K562 (cell line): ENCODE results near the gene CCDC9. TPM values are rescaled to one million over a fixed set of nuclear protein-coding genes. Genes with fewer than 3 reads are reported as not detected.

Experiments used
- CXXC5 ChIP-seq: fragments of 250-450 bp; sonication (Bioruptor Pico); IDR thresholded peaks from 2 replicates; pipeline ENCODE4 v1.8.0; 2022; ENCODE audit warnings: inconsistent platforms, mild to moderate bottlenecking, moderate library complexity
- DDX20 ChIP-seq: fragments of 450-650 bp; IDR thresholded peaks from 2 replicates; pipeline ENCODE4 v1.6.1; 2016; ENCODE audit warnings: missing genetic modification characterization, low read depth, mild to moderate bottlenecking, missing compliant biosample characterization, moderate library complexity
- ELF4 ChIP-seq: fragments of 450-650 bp; formaldehyde crosslinking; IDR thresholded peaks from 2 replicates; pipeline ENCODE4 v1.4.0; 2022; ENCODE audit warnings: missing genetic modification characterization
- HEY1 ChIP-seq: fragments of 250-450 bp; sonication (Bioruptor Pico); IDR thresholded peaks from 2 replicates; pipeline ENCODE4 v1.5.0; 2020; ENCODE audit warnings: mild to moderate bottlenecking, moderate library complexity, borderline replicate concordance
- KAT2B ChIP-seq: IDR thresholded peaks from one replicate; pipeline ENCODE4 v1.6.1; 2012; ENCODE audit warnings: low read depth, mild to moderate bottlenecking, control low read depth, inconsistent platforms, low read length, moderate library complexity
- KLF16 ChIP-seq: IDR thresholded peaks from 2 replicates; pipeline ENCODE4 v1.6.1; 2016; ENCODE audit warnings: antibody characterized with exemption
- NFIX ChIP-seq: fragments of 250-450 bp; sonication (Bioruptor Pico); IDR thresholded peaks from 2 replicates; pipeline ENCODE4 v1.4.0; 2020; ENCODE audit warnings: low read depth, mild to moderate bottlenecking, moderate library complexity
- RBM15 ChIP-seq: fragments of 200-400 bp; formaldehyde crosslinking; IDR thresholded peaks from 2 replicates; pipeline ENCODE4 v1.6.1; 2018; ENCODE audit warnings: mild to moderate bottlenecking, low read length, moderate library complexity; ENCODE audit not compliant: insufficient read depth
- RBM34 ChIP-seq: fragments of 200-400 bp; formaldehyde crosslinking; IDR thresholded peaks from 2 replicates; pipeline ENCODE4 v1.6.1; 2018; ENCODE audit warnings: low read length, borderline replicate concordance; ENCODE audit not compliant: insufficient read depth
- TRIM24 ChIP-seq, 2 experiments: fragments of 450-650 bp; IDR thresholded peaks; 2 replicates each; pipeline ENCODE4 v1.6.1; 2016
- XRCC3 ChIP-seq: fragments of 450-650 bp; IDR thresholded peaks from 2 replicates; pipeline ENCODE4 v1.6.1; 2017; ENCODE audit warnings: mild to moderate bottlenecking, moderate library complexity
- ZNF431 ChIP-seq: sonication (generic); formaldehyde crosslinking; IDR thresholded peaks from 2 replicates; pipeline ENCODE4 v1.8.0; 2022; ENCODE audit warnings: mild to moderate bottlenecking, missing genetic modification reagents
- ZNF436 ChIP-seq: fragments of 250-450, 450-650 bp; sonication (Bioruptor Pico); formaldehyde crosslinking; IDR thresholded peaks from 2 replicates; pipeline ENCODE4 v1.7.0; 2020; ENCODE audit warnings: mild to moderate bottlenecking
- ZNF695 ChIP-seq: fragments of 450-650 bp; formaldehyde crosslinking; IDR thresholded peaks from 2 replicates; pipeline ENCODE4 v1.4.0; 2020; ENCODE audit warnings: mild to moderate bottlenecking, moderate library complexity
- ZNF785 ChIP-seq: fragments of 250-450 bp; sonication (Bioruptor Pico); IDR thresholded peaks from 2 replicates; pipeline ENCODE4 v1.4.0; 2020; ENCODE audit warnings: mild to moderate bottlenecking
- polyA plus RNA-seq, 8 experiments: library from polyadenylated mRNA; depleted of rRNA in 4 of 8; stranded (reverse) in 5 of 8; unstranded in 3 of 8; fragments of >200 nt; fragmentation: Nextera tagmentation in 2 of 8; fragmentation: Illumina TruSeq in 1 of 8; extraction: Ambion mirVana in 2 of 8; extraction: Trizol in 1 of 8; gene quantifications; 2 replicates each; pipeline versions ENCODE4 v1.2.1 to v1.2.3, GENCODE V29; 2011 to 2014; ENCODE audit warnings: inconsistent platforms in 1 of 8, missing spikeins in 1 of 8
- total RNA-seq, 7 experiments: library from RNA; depleted of rRNA in 6 of 7; stranded (reverse); fragments of >200 nt in 6 of 7; fragmentation: Illumina TruSeq in 2 of 7; extraction: Trizol in 2 of 7; gene quantifications; 2 replicates each; pipeline versions ENCODE4 v1.2.1 to v1.2.3, GENCODE V29; 2011 to 2021; ENCODE audit warnings: low replicate concordance in 1 of 7
- TF ChIP-seq, protein P1 (sequence below), 3 experiments: fragments of 200-800 bp in 1 of 3; fragments of 250-450 bp in 1 of 3; fragments of 450-650 bp in 1 of 3; sonication (Bioruptor Pico) in 1 of 3; sonication (Bioruptor generic) in 1 of 3; formaldehyde crosslinking in 1 of 3; IDR thresholded peaks; 2 replicates each; pipeline versions ENCODE4 v1.6.1 to v1.8.0; 2016 to 2022; ENCODE audit warnings: mild to moderate bottlenecking in 2 of 3, missing genetic modification characterization in 2 of 3, missing compliant biosample characterization in 1 of 3, moderate library complexity in 1 of 3
- TF ChIP-seq, protein P2 (sequence below), 3 experiments: IDR thresholded peaks in 2 of 3; conservative IDR thresholded peaks in 1 of 3; 2 replicates each; pipeline ENCODE4 v1.5.1; 2011 to 2012; ENCODE audit warnings: low read length in 3 of 3, mild to moderate bottlenecking in 3 of 3, control low read depth in 2 of 3, improper control_type of control experiment in 1 of 3, inconsistent platforms in 1 of 3, low read depth in 1 of 3, mixed read lengths in 1 of 3, moderate library complexity in 1 of 3; ENCODE audit not compliant: insufficient read depth in 2 of 3
- TF ChIP-seq, protein P3 (sequence below), 2 experiments: fragments of 200-800 bp in 1 of 2; sonication (Bioruptor generic) in 1 of 2; sonication (generic) in 1 of 2; formaldehyde crosslinking in 1 of 2; IDR thresholded peaks in 1 of 2; conservative IDR thresholded peaks in 1 of 2; 2 replicates each; pipeline versions ENCODE4 v1.5.0 to v1.6.1; 2016 to 2020; ENCODE audit warnings: missing compliant biosample characterization in 1 of 2, missing genetic modification characterization in 1 of 2, missing genetic modification reagents in 1 of 2
- TF ChIP-seq, protein P4 (sequence below): fragments of 250-450 bp; sonication (Bioruptor Pico); IDR thresholded peaks from 2 replicates; pipeline ENCODE4 v1.5.1; 2021; ENCODE audit warnings: mild to moderate bottlenecking

The CCDC9 gene
- total and polyA plus RNA-seq, 9 of the 15 experiments (the other 6 are each of a cell fraction or from before 2014, with no cell fraction given): 0.23 to 38.6 (median 8.4) TPM

GRCh38 chr19:47256693-47257410 is 527 bp downstream of the CCDC9 start (continued):
- TF ChIP-seq XRCC3: no peak
- no peak for TF ChIP-seq ZNF431
- TF ChIP-seq ZNF436 (CRISPR knock-in tag): no peak
- no peak for TF ChIP-seq ZNF695
- no peak for TF ChIP-seq RBM34
- no peak for TF ChIP-seq NFIX (CRISPR knock-in tag)
- TF ChIP-seq DDX20 (tag): no peak
- no peak for TF ChIP-seq TRIM24 (IDR thresholded peaks at IDR 0.05)
- TF ChIP-seq, protein P1, sequence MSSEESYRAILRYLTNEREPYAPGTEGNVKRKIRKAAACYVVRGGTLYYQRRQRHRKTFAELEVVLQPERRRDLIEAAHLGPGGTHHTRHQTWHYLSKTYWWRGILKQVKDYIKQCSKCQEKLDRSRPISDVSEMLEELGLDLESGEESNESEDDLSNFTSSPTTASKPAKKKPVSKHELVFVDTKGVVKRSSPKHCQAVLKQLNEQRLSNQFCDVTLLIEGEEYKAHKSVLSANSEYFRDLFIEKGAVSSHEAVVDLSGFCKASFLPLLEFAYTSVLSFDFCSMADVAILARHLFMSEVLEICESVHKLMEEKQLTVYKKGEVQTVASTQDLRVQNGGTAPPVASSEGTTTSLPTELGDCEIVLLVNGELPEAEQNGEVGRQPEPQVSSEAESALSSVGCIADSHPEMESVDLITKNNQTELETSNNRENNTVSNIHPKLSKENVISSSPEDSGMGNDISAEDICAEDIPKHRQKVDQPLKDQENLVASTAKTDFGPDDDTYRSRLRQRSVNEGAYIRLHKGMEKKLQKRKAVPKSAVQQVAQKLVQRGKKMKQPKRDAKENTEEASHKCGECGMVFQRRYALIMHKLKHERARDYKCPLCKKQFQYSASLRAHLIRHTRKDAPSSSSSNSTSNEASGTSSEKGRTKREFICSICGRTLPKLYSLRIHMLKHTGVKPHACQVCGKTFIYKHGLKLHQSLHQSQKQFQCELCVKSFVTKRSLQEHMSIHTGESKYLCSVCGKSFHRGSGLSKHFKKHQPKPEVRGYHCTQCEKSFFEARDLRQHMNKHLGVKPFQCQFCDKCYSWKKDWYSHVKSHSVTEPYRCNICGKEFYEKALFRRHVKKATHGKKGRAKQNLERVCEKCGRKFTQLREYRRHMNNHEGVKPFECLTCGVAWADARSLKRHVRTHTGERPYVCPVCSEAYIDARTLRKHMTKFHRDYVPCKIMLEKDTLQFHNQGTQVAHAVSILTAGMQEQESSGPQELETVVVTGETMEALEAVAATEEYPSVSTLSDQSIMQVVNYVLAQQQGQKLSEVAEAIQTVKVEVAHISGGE (CRISPR knock-in tag; IDR thresholded peaks at IDR 0.05): peak in 1 of 3 experiments; percentile 66; a peak in 2 of 6 replicates
- TF ChIP-seq RBM15: no peak
- TF ChIP-seq, protein P2, sequence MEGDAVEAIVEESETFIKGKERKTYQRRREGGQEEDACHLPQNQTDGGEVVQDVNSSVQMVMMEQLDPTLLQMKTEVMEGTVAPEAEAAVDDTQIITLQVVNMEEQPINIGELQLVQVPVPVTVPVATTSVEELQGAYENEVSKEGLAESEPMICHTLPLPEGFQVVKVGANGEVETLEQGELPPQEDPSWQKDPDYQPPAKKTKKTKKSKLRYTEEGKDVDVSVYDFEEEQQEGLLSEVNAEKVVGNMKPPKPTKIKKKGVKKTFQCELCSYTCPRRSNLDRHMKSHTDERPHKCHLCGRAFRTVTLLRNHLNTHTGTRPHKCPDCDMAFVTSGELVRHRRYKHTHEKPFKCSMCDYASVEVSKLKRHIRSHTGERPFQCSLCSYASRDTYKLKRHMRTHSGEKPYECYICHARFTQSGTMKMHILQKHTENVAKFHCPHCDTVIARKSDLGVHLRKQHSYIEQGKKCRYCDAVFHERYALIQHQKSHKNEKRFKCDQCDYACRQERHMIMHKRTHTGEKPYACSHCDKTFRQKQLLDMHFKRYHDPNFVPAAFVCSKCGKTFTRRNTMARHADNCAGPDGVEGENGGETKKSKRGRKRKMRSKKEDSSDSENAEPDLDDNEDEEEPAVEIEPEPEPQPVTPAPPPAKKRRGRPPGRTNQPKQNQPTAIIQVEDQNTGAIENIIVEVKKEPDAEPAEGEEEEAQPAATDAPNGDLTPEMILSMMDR (IDR thresholded peaks at IDR 0.05 in 2 of 3, conservative IDR thresholded peaks at IDR 0.05 in 1 of 3; ENCODE audit: insufficient read depth in 2 of 3, low read depth in 1 of 3, low read length in 3 of 3): no peak
- no peak for TF ChIP-seq KAT2B
- TF ChIP-seq HEY1: no peak
- TF ChIP-seq ZNF785 (CRISPR knock-in tag): no peak
- TF ChIP-seq ELF4: no peak
- TF ChIP-seq CXXC5 (CRISPR knock-in tag): 0 out of 2 replicates have a peak, but pooled peaks have one; percentile 18
- TF ChIP-seq, protein P3, sequence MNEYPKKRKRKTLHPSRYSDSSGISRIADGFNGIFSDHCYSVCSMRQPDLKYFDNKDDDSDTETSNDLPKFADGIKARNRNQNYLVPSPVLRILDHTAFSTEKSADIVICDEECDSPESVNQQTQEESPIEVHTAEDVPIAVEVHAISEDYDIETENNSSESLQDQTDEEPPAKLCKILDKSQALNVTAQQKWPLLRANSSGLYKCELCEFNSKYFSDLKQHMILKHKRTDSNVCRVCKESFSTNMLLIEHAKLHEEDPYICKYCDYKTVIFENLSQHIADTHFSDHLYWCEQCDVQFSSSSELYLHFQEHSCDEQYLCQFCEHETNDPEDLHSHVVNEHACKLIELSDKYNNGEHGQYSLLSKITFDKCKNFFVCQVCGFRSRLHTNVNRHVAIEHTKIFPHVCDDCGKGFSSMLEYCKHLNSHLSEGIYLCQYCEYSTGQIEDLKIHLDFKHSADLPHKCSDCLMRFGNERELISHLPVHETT (CRISPR knock-in tag; conservative IDR thresholded peaks at IDR 0.05 in 1 of 2, IDR thresholded peaks at IDR 0.05 in 1 of 2): no peak; a peak in 1 of 4 replicates
- no peak for TF ChIP-seq KLF16
- TF ChIP-seq, protein P4, sequence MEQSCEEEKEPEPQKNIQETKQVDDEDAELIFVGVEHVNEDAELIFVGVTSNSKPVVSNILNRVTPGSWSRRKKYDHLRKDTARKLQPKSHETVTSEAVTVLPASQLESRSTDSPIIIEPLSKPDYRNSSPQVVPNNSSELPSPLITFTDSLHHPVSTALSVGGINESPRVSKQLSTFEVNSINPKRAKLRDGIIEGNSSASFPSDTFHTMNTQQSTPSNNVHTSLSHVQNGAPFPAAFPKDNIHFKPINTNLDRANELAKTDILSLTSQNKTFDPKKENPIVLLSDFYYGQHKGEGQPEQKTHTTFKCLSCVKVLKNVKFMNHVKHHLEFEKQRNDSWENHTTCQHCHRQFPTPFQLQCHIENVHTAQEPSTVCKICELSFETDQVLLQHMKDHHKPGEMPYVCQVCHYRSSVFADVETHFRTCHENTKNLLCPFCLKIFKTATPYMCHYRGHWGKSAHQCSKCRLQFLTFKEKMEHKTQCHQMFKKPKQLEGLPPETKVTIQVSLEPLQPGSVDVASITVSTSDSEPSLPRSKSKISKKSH (CRISPR knock-in tag): no peak
